Left forelimb (tissue), 1 donor: ENCODE data around the gene FIBCD1.

ENCODE experiments used
- DNase-seq: peaks from one replicate; pipeline ENCODE4 v3.0.0-alpha.2; 2018; ENCODE audit warnings: low spot score

FIBCD1 gene

GRCh38 chr9:130938652-130939404 is at the start of gene FIBCD1:
Gene FIBCD1 (minus strand): TSS chr9:130939247. CDS start chr9:130938607, 640 bp downstream.
- DNase-seq, result no peak

- no peak for DNase-seq
These were observed 49.3 kb upstream of the FIBCD1 start for GRCh38 chr9:130988400-130988747.

DNA sequence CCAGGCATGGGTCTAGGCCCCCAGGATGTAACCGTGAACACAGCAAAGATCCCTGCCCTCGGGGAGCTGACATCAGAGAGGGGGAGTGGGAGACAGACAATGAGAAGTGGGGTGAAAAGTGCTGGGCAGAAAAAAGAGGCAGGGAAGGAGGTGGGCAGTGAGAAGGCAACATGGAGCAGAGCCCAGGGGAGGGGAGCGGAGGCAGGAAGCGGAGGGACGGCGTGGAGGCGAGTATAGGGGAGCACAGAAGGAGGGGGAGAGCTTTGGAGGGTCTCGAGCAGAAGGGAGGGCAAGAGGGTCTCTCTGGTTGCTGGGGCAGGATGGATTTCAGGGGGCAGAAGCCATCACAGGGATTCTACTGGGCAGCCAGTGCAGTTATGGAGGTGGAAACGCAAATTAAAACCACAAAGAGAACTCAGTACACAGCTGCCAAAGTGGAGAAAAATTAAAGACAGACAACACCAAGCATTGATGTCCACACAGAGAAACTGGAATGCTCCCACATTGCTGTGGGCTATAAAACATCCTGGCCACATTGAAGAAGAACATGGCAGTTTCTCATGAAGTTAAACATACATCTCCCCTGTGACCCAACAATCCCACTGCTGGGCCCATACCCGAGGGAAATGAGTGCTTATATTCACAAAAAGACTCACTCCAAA is 48.8 kb upstream of the FIBCD1 start:
- DNase-seq, result no peak

DNA sequence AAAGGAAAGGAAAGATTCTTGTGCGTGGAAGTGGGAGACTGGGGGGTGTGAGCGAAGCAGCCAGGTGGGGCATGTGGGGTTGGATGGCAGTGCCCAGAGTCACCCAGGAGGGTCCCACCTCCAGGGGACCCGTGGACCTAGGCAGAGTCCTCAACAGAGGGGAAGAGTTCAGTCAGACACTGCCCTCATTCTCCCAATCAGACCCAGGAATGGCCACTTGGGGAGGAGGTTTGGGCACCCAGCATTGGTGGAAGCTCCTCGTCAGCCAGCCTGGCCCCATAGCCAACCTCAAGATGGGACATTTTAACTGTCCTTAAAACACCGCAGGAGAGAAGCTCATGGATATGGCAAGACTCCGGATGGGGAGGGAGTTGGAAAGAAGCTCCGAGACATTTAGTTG is 48.0 kb upstream of the FIBCD1 start:
- no peak for DNase-seq

DNA sequence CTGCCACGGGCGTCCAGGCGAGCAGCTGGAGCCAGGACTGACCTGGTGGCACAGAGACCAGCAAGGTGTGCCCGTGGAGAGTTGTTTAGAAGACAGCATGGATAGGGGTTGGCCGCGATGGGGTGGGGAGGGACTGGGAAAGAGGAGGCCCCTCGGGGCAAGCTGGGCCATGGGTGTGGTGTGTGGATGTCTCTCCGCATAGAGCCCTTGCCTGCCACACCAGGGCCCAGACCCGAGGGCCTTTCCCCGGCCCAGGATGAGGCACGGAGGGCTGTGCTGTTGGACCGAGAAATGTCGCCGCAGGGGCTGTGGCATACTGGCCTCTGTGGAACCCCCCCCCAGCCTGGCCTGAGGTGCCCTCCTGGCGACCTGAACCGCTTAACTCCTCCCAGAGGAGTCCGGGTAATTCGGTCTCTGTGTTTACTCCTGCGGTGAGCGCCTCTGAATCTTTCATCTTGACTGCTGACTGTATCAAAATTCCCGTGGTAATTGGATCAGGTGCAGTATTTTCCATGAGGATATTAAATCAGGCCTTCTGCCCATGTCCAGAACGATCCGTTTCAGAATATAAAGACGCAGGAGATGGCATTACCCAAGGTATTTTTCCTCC is 47.4 kb upstream of the FIBCD1 start:
- DNase-seq, result no peak

DNA sequence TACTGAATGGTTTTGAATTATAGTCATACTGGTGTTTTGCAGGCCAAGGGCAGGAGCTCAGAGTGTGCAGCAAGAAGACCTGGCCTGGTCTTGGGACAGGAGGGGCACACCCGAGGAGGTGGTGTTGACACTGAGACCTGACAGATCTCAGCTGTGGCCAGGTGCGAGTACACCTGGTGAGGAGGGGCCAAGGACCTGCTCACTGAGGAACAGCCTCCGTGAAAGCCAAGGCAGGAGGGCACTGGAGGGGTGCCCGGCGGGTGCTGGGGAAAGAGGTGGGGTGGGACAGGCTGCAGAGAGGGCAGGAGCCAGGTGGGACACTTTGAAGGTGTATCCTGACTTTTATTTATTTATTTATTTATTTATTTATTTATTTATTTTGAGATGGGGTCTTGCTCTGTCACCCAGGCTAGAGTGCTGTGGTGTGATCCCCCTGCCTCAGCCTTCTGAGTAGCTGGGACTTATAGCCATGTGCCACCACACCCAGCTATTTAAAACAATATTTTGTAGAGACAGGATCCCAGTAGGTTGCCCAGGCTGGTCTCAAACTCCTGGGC is 46.6 kb upstream of the FIBCD1 start:
- DNase-seq, result no peak

GRCh38 chr9:130985029-130985428 is 46.0 kb upstream of the FIBCD1 start:
- DNase-seq, result no peak

DNA sequence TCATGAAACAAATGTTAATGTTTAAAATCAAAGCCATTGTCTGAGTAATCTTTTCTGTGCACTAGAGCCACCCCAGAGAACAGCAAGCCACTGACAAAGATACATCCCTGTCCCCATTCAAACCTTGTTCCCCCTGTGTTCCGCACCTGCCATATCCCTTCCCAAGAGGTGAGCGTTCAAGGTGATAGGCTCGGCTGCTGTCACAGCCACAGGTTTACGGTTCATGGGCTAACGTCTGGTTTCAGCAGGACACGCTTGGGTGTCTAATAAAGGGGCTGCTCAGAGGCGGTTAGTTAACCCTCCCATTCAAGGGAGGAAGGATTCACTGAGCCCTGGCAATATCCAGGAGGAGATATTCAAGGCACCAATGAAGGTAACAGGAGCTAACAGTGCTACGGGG is 45.5 kb upstream of the FIBCD1 start:
- DNase-seq, result no peak

DNA sequence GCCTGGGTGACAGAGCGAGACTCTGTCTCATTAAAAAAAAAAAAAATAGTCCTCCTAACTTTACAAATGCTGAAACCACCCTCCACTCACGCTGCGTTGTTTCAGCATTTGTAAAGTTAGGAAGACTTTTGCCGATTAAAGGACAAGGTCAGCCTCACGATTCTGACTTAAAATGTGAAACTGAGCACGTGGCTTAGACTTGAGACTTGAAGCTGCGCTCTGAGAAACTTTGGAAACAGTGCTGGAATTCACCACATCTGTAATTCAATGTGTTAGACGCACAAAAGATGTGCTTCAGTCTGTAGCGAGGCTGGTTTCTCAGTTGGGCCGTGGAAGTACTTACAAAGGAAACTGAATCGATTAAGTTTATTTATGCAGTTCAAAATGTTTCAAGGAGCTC is 44.9 kb upstream of the FIBCD1 start:
- no peak for DNase-seq

GRCh38 chr9:130983359-130983670 is 44.3 kb upstream of the FIBCD1 start:
- no peak for DNase-seq

DNA sequence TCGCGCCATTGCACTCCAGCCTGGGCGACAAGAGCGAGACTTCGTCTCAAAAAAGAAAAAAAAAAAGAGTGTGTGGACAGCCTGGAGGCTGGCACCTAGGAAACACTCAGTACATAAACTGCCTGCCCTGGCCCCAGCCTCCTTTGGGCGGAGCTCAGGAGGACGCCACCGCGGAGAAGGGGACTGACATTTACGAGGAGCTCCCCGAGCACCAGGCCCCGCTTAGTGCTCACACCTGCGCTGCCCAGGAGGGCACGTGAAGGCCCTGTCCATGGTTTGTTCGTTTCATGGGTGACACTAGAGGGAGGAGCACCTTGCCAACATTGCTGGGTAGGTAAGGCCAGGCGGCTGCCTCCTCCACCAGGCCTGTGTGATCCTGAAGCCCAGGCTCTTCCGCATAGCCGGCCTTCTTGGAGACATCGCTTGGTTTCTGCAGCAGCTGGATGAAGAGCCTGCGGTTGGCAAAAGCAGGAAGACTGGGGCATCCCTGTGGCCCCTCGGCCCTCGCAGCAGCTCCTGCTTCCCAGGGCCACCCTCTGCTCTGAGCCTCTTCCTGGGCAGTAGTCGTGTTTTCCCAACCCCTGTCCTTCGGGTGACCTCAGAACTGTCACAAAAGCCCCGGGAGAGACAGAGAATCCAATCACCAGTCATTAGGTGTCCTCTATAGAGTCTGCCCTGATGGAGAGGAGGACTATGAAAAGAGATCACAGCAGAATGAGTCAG is 43.8 kb upstream of the FIBCD1 start:
- no peak for DNase-seq

DNA sequence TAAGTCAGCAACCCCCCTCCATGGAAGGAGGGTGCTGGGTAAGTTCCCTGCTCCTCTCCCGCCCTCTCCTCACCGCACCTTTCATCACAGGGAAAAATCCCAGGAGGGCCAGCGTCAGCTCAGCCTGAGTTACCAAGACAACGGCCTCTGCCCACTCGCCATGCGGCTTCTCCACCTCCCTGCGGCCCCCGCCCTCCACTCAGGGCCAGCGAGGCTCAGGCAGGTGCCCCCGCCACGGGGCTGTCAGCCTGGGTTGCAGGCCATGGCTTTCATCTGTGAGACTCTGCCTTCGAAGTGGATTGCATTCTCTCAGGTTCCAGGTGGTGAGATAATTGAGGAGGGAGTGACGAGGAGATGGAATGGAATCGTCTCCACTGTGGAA is 42.7 kb upstream of the FIBCD1 start:
- DNase-seq, result no peak

- DNase-seq, result no peak
These were observed 42.1 kb upstream of the FIBCD1 start for GRCh38 chr9:130981002-130981755.

- DNase-seq, result no peak
These were observed 41.5 kb upstream of the FIBCD1 start for GRCh38 chr9:130980526-130980925.

DNA sequence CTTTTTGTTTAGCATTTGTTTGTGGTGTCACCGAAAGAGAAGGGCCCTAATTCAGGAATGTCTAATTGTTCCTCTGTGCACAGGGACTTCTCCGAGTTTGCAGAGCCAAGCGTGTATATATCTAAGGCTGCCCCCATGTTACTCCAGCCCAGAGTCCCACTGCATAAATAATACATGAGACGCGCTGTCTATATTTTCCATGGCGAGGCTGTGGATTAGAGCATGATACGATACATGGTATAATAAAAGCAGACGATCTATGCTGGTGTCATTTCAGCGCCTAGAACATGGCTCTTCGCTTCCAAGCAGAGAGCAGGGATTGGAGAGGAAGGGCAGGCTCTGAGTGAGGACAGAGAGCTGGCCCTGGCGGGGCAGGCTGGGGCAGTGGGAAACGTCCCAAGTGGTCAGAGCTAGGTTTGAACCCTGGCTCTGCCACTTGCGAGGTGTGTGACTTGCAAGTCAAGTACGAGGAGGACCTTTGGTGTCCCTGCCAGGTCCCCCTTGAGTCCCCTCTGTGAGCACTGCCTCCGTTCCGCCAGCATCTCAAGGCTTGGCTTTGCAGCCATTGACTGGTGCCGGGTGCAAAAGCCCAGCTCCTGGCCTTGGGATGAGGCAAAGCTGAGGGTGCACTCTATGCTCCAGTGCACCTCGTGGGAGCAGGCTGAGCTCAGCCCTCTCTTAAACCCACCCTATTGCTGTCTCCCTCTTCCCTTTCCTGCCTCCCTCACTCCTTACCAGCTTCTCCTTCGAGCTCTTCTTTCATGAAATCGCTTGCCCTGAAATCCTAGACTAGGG is 40.7 kb upstream of the FIBCD1 start:
- no peak for DNase-seq

DNA sequence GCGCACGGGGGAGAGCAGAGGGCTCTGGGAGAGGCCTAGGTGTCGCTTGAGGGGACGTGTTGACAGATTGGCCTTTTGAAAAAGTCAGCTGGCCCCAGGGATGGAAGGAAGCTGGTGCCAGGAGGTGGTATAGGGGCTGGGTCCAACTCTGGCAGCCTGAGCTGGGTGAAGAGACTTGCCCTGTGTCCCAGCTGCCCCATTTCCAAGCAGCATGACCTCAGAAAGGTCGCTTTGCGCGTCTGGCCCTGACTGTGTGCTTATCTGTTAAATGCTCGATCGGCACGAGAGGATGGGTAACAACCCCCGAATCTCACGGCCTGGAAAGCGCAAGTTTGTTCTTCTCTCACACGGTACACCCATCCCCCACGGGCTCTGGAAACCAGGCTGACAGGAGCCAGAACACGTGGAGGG is 38.8 kb upstream of the FIBCD1 start:
- DNase-seq, result no peak

DNA sequence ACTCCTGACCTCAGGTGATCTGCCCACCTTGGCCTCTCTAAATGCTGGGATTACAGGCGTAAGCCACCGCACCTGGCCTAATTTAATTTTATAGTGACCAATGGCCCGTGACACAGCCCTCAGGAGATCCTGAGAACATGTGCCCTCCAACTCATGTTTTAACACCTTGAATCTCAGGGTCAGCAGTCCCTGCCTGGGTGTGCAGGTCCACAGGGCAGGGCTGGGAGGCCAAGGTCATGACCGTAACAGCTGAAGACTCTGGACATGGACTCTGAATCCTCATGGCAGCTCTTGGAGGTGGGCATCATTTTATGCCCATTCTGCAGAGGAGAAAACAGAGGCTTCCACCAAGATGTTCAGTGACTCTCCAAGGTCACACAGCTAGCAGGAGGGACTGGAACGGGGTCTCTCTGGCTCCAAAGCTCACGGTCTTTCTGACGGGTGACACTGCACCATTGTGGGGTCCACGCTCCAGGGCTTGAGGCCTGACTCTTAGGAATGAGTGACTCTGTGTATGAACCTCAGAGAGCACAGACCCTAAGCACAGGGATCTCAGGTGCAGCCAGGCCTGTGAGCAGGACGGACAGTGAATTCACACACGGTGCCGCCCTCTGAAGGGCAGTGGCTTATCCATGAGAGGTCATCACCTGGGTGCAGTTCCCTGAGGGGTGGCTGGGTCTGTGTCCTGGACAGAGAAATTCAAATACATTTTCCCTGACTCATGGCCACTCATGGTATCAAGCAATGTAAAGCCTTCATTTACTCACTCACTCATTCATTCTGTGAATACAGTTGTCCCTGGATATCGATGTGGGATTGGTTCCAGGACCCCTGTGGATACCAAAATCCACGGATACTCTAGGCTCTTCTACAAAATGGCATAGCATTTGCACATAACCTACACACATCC is 37.1 kb upstream of the FIBCD1 start:
- DNase-seq, result no peak

- DNase-seq, result no peak
These were observed 36.1 kb upstream of the FIBCD1 start for GRCh38 chr9:130975156-130975555.

DNA sequence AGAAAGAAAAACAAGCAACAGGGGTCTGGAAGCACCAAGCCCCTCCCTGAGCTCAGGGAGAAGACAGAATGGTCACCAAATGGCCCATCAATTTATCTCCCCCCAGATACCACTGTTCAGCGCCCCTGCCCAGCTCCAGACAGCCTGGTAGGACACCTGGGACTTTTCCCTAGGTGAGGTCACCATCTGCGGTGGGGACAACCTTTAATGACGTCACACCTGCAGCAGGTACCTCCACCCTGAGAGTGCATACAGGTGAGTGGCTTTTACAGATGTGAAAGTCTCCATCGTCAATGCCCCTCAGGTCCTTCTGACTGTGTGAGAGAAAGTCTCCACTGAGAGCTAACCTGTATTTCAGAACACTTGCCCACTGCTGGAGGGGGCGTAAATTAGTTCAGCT is 35.6 kb upstream of the FIBCD1 start:
- no peak for DNase-seq

DNA sequence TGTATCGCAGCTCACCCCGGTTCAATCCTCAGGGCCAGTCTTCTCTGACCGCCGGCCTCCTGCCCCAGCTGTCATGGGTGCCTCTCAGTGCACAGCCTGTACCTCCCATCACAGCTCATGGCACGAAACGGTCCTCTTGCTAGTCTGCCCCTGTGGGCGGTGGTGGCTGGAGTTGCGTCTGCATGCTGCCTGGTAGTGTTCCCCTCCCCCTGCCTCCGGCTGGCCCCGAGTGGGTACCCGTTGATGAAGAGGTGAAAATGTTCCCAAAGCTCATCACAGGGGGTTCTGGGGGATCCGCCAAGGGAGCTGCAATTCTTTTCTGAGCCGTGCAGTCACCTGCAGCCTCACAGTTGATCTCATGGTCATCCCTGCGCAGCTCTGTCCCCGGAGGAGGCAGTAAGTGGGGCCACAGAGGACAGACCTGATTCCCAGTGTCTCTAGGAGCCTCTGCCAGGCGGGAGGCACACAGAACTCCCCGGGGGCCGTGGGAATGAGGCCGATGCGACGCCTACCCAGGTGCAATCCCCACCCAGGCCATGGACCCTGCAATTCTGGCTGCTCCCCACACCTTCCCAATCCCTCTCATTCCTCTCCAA is 34.7 kb upstream of the FIBCD1 start:
- no peak for DNase-seq
